ENCODE measurements around the gene FAAH2.
A peak's percentile ranks its signal among the peaks of the same experiment; 100 is the strongest.

DNA sequence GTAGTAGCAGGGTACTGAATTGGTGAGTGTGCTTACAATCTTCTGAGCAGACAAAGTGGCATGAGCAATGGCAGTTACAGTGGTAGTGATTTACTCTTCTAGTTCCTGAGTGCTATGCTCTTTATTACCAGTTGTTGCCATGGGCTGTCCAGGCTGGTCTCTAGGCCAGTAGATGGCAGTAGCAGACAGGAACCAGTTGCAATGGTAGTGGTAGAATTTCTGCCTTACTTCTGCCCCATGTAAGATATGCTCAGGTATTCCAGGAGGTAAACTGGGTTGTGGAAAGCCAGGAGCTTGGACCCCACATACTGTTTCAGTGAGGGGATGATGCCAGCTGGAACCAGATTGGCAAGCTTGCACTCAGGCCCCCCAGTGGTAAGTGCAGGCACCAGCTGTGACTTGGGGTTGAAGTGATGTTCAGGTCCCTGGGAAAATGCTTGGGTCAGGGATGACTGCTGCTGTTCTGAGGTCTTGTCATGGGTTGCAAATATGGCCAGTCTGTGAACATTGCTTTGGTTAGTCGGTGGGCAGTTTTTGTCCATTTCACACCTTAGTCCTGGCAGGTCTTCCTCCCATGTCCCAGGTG lies 242.3 kb downstream of the FAAH2 start:
- TF ChIP-seq, protein P1, sequence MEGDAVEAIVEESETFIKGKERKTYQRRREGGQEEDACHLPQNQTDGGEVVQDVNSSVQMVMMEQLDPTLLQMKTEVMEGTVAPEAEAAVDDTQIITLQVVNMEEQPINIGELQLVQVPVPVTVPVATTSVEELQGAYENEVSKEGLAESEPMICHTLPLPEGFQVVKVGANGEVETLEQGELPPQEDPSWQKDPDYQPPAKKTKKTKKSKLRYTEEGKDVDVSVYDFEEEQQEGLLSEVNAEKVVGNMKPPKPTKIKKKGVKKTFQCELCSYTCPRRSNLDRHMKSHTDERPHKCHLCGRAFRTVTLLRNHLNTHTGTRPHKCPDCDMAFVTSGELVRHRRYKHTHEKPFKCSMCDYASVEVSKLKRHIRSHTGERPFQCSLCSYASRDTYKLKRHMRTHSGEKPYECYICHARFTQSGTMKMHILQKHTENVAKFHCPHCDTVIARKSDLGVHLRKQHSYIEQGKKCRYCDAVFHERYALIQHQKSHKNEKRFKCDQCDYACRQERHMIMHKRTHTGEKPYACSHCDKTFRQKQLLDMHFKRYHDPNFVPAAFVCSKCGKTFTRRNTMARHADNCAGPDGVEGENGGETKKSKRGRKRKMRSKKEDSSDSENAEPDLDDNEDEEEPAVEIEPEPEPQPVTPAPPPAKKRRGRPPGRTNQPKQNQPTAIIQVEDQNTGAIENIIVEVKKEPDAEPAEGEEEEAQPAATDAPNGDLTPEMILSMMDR (IDR thresholded peaks at IDR 0.05; ENCODE audit: poor library complexity, severe bottlenecking), result peak; percentile 22
- TF ChIP-seq RAD21 (conservative IDR thresholded peaks at IDR 0.05) (no peak), TAF1 (IDR thresholded peaks at IDR 0.05; ENCODE audit: low read depth) (no peak), EP300 (conservative IDR thresholded peaks at IDR 0.05; ENCODE audit: poor library complexity, severe bottlenecking) (no peak)
